ENCODE measurements around the gene HEPACAM2.

HEPACAM2 gene

DNA sequence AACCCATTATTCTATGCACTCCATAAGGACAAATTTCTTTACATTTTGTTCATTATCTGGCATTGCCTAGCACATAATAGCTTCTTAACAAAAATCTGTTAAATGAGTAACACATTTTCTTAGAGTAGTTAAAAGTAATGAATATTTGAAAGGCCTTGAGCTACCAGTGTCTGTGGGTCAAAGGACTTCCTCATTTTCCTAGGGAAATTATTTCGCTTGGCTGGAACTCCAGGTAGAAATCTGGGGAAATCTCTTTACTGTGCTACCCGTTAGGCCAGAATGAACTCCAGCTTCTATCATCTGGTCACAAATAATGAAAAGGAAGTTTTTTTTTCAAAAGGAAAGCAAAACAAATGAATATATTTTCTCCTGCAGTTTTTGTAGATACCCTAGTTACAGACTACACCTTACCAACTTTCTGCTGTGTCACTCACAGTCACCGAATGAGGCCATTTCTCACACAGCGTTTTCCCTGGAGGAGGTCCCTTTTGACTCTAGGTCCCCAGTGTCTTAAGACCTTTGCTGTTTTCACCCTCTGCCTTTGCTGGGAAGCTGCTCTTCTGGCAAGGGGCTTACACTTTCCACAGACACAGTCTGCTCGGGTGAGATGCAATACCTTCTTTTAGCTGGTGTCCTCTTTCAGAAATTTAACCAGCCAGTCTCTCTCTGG is 79.7 kb downstream of the HEPACAM2 start:
- no peak for DNase-seq

DNA sequence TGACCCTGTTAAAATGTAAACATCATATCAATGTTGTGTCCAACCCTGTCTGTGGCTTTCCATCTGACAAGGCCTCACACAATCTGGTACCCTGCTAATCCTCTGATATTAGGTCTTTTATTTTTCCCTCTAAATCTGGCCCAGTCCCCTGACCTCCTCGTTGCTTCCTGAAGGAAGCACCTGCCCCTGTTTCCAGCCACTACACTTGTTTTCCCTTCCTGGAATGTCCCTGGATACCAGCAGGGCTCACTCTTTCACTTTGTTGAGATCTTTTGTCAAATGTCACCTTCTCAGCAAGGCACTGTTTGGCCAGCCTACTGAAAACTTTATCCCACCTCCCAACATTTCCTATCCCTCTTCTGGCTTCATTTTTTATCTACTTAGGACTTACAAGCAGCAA is 80.2 kb downstream of the HEPACAM2 start:
- no peak for DNase-seq

DNA sequence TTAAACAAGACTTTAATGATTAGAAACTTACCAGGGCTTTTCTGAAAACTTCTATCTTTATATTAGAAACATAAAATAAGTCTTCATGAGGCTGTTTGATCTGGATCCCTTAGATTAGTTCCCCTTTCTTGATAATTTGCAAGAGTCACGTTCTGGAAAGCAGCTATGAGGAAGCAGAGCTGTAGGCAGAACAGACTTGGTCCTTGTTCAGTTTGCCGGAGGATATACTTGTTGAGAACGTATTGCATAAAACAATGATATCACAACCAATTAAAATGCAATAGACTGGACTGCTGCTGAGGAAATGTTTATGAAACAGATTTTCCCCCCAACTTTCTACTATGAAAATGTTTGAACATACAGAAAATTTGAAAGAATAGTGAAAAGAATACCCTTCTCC is 80.9 kb downstream of the HEPACAM2 start:
- no peak for DNase-seq

DNA sequence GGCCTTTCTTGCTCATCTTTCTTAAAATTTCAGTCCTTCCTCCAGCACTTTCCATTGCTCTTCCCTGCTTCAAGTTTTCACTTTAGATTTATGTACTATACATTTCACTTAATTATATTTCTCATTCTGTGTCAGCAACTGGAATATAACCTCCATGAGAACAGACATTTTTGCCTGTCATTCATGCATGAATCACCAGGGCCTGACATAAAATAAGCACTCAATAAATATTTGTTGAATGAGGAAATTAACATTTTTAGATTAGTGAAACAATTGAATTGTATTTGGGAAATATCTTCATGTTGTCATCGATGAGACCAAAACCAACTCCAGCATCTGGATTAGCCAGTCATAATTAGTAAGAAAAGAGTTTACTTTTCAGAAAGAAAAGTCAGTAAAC is 84.1 kb downstream of the HEPACAM2 start:
- no peak for DNase-seq

DNA sequence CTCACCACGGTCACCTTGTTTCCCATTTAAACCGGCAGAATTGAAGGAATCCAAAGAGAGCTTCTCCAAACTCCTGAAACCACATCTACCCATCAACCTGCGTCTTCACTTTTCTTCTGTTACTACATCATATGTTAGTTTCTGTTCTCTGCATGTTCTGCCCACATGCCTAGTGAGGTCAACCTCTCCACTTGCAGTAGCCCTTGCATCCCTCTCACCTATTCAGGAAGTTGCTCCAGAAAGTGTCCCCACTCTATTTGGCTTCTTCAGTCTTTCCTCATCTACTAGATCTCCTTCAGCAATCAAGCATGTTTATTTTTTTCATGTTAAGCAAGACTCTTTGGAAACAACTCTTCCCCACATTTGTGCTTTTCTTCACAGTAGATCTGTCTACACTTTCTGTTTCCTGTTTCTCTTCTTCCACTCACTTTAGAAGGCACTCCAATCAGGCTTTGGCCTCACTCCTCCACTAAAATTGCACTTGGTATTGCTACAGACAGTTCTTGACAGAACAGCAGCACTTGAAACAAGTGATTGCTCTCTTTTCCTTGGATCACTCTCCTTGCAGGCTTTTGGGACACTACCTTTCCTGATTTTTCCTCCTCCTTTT is 85.6 kb downstream of the HEPACAM2 start:
- DNase-seq: no peak

DNA sequence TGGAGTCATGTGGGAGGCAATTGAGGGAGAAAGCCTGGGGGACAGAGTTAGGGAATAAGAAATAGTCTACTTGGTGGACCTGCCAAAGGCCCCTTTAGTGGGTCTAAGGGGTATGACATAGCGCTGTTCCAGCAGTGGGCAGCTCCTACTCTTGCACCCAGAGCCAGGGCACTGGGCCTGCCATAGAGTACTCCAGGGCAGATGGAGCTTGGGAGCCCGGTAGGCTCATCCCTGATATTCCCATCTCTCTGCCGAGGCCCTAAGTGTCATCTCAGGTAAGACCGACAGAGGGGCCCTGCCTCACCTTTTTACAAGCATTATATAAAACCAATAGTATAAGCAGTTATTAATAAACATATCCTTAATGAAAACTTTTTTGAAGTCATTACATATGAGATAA is 87.7 kb downstream of the HEPACAM2 start:
- DNase-seq: no peak

Data from DMS153 (cell line).